CD4-positive, alpha-beta T cell (primary cell): ENCODE measurements around the gene MTRFR. TPM values are rescaled to one million over a fixed set of nuclear protein-coding genes. Genes with fewer than 3 reads are reported as not detected.

Source experiments
- ATAC-seq: fragments of 200-7000 bp; cut with Tn5 transposase; one replicate; pipeline ENCODE4 v1.10.0; 2022; ENCODE audit warnings: mild to moderate bottlenecking; ENCODE audit not compliant: poor library complexity
- CTCF ChIA-PET: fragments of 350-600 bp; sonication (Branson Sonifier 250); formaldehyde crosslinking; loops from one replicate; lab custom pipeline; 2021; ENCODE audit warnings: antibody characterized with exemption, inconsistent platforms; lab: Charles Lee
- POLR2A ChIA-PET: fragments of 350-600 bp; sonication (Branson Sonifier 250); formaldehyde crosslinking; loops from one replicate; lab custom pipeline; 2021; ENCODE audit warnings: antibody characterized with exemption, inconsistent platforms; lab: Charles Lee
- DNase-seq, 14 experiments: peaks; one replicate each; pipeline ENCODE4 v3.0.0-alpha.2; 2013 to 2020; ENCODE audit warnings: mixed read lengths in 2 of 14
- H3K27ac ChIP-seq, 2 donors: one replicate each; pipeline versions ENCODE4 v1.5.1 to v1.7.0; 2013; ENCODE audit warnings: low read length in 2 of 2, low read depth in 1 of 2, mild to moderate bottlenecking in 1 of 2
- H3K27me3 ChIP-seq, 2 experiments: 1 replicate in 1 of 2; 2 replicates in 1 of 2; pipeline versions ENCODE4 v1.6.1 to v1.7.0; 2013; ENCODE audit warnings: low read length in 2 of 2, control low read depth in 1 of 2, mild to moderate bottlenecking in 1 of 2, moderate library complexity in 1 of 2; ENCODE audit not compliant: insufficient read depth in 2 of 2, control insufficient read depth in 1 of 2
- H3K36me3 ChIP-seq: one replicate; pipeline ENCODE4 v1.6.1; 2013; ENCODE audit warnings: low read length, control low read depth; ENCODE audit not compliant: insufficient read depth
- H3K4me1 ChIP-seq: one replicate; pipeline ENCODE4 v1.6.1; 2013; ENCODE audit warnings: low read length, control low read depth; ENCODE audit not compliant: insufficient read depth
- H3K4me3 ChIP-seq: one replicate; pipeline ENCODE4 v1.5.1; 2013; ENCODE audit warnings: mild to moderate bottlenecking, low read length, moderate library complexity
- H3K9me3 ChIP-seq, 2 experiments: 1 replicate in 1 of 2; 2 replicates in 1 of 2; pipeline versions ENCODE4 v1.6.1 to v1.7.0; 2013; ENCODE audit warnings: low read length in 2 of 2, mild to moderate bottlenecking in 2 of 2, control low read depth in 1 of 2, moderate library complexity in 1 of 2; ENCODE audit not compliant: control insufficient read depth in 1 of 2, insufficient read depth in 1 of 2
- H3K27ac Mint-ChIP-seq: one replicate; pipeline ENCODE4 v1.8.0; 2020; ENCODE audit warnings: mixed read lengths
- H3K27me3 Mint-ChIP-seq: one replicate; pipeline ENCODE4 v1.8.0; 2021; ENCODE audit warnings: mixed read lengths
- H3K36me3 Mint-ChIP-seq: one replicate; pipeline ENCODE4 v1.8.0; 2021; ENCODE audit warnings: low read depth, mixed read lengths
- H3K4me1 Mint-ChIP-seq: one replicate; pipeline ENCODE4 v1.8.0; 2021; ENCODE audit warnings: low read depth, mixed read lengths
- H3K4me3 Mint-ChIP-seq: one replicate; pipeline ENCODE4 v1.8.0; 2020; ENCODE audit warnings: mild to moderate bottlenecking, mixed read lengths
- H3K9me3 Mint-ChIP-seq: one replicate; pipeline ENCODE4 v1.8.0; 2020; ENCODE audit warnings: mixed read lengths
- intact Hi-C, 2 experiments: fragments of 100-400 bp; cut with DNase I in 1 of 2; cut with micrococcal nuclease in 1 of 2; formaldehyde crosslinking; loops; one replicate each; pipeline versions ENCODE4 v1.15.1 to v1.9.0; 2023 to 2025; cut with DNase I, micrococcal nuclease
- total RNA-seq, 174 experiments: library from RNA in 2 of 174; stranded (reverse) in 2 of 174; gene quantifications; one replicate each; pipeline ENCODE4 v1.2.3 and lab custom pipeline; 2021 to 2026
- TF ChIP-seq, protein P1 (sequence below): fragments of 200-600 bp; IDR thresholded peaks from one replicate; pipeline ENCODE4 v1.8.0; 2022; ENCODE audit warnings: antibody characterized with exemption, mild to moderate bottlenecking

Gene MTRFR
- total RNA-seq, 2 experiments from 2014 or later = 43.2 to 44.5 TPM

- Histone ChIP-seq H3K27me3 (no peaks in the 10 kb centered on the region), H3K9me3 (no peaks in the 10 kb centered on the region), H3K27ac (no peak overlapping the region), H3K36me3 (peaks cover 6% of the 10 kb centered on the region), H3K4me1 (no peaks in the 10 kb centered on the region), H3K4me3 (no peak overlapping the region)
- no peaks in the 10 kb centered on the region for H3K4me1 Mint-ChIP-seq
- TF ChIP-seq, protein P1, sequence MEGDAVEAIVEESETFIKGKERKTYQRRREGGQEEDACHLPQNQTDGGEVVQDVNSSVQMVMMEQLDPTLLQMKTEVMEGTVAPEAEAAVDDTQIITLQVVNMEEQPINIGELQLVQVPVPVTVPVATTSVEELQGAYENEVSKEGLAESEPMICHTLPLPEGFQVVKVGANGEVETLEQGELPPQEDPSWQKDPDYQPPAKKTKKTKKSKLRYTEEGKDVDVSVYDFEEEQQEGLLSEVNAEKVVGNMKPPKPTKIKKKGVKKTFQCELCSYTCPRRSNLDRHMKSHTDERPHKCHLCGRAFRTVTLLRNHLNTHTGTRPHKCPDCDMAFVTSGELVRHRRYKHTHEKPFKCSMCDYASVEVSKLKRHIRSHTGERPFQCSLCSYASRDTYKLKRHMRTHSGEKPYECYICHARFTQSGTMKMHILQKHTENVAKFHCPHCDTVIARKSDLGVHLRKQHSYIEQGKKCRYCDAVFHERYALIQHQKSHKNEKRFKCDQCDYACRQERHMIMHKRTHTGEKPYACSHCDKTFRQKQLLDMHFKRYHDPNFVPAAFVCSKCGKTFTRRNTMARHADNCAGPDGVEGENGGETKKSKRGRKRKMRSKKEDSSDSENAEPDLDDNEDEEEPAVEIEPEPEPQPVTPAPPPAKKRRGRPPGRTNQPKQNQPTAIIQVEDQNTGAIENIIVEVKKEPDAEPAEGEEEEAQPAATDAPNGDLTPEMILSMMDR = no peak
- no peaks in the 10 kb centered on the region for H3K27me3 Mint-ChIP-seq
- ATAC-seq (no peak), DNase-seq (no peak)
- CTCF ChIA-PET = no interaction called here
- POLR2A ChIA-PET = no interaction called here
- H3K9me3 Mint-ChIP-seq = no peaks in the 10 kb centered on the region
- intact Hi-C loops = no loop called here
- no peak overlapping the region for H3K27ac Mint-ChIP-seq
- no peak overlapping the region for H3K4me3 Mint-ChIP-seq
- H3K36me3 Mint-ChIP-seq = peaks cover 9% of the 10 kb centered on the region
Measured at GRCh38 chr12:123284669-123285068, 51.4 kb downstream of the MTRFR start.

- no peak overlapping the region for H3K27ac ChIP-seq
- no peak for DNase-seq
- POLR2A ChIA-PET = no interaction called here
- H3K27me3 ChIP-seq = no peaks in the 10 kb centered on the region
- CTCF ChIA-PET = no interaction called here
- Mint-ChIP-seq H3K4me3 (no peak overlapping the region), H3K36me3 (peaks cover 17% of the 10 kb centered on the region), H3K9me3 (no peaks in the 10 kb centered on the region), H3K27ac (no peak overlapping the region), H3K27me3 (no peaks in the 10 kb centered on the region), H3K4me1 (no peaks in the 10 kb centered on the region)
- ATAC-seq = no peak
- TF ChIP-seq, protein P1 = no peak
- peaks cover 6% of the 10 kb centered on the region for H3K36me3 ChIP-seq
- H3K9me3 ChIP-seq = no peaks in the 10 kb centered on the region
- H3K4me1 ChIP-seq = no peaks in the 10 kb centered on the region
- intact Hi-C loops = no loop called here
- no peak overlapping the region for H3K4me3 ChIP-seq
Measured at GRCh38 chr12:123286652-123287373, 53.6 kb downstream of the MTRFR start.

DNA sequence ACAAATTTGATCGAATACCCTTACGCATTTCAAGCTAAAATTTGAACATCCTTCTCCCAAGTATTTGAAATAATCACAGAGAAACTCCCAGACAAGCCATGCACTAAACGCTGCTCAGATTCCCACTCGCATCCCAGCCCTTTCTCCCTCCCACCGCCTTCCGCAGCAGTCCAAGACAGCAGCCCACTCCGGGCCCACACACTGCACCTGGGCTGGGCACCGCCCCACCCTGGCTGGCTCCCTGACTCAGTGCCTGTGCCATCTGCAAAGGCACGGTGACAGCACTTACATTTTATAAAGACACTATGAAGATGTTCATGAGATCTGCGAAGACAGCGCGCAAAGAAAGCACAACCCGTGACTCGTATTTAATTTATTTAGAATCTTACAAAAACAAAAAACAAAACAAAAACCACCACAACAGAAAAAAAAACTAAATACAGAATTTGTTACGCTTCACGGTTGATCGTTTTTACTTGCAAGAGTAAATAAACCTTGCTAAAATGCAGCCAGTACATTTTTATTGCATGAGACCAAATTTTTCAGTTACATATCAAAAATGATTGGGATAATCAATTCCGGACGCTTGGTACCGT is 55.6 kb downstream of the MTRFR start:
- Histone ChIP-seq H3K9me3 (no peaks in the 10 kb centered on the region), H3K4me1 (no peaks in the 10 kb centered on the region), H3K4me3 (no peak overlapping the region), H3K27ac (no peak overlapping the region), H3K27me3 (no peaks in the 10 kb centered on the region), H3K36me3 (peaks cover 17% of the 10 kb centered on the region)
- Mint-ChIP-seq H3K27me3 (no peaks in the 10 kb centered on the region), H3K36me3 (peaks cover 32% of the 10 kb centered on the region), H3K9me3 (no peaks in the 10 kb centered on the region), H3K27ac (no peak overlapping the region), H3K4me3 (no peak overlapping the region), H3K4me1 (no peaks in the 10 kb centered on the region)
- POLR2A ChIA-PET = no interaction called here
- TF ChIP-seq, protein P1 = no peak
- ATAC-seq = no peak
- no peak for DNase-seq
- CTCF ChIA-PET = no interaction called here
- intact Hi-C loops = no loop called here
